GM12872 (cell line): ENCODE results near the gene PTPRN2.

Source experiments
- TF ChIP-seq, protein P1 (sequence below): IDR thresholded peaks from 3 replicates; pipeline ENCODE4 v1.5.1; 2011; ENCODE audit warnings: low read depth, mild to moderate bottlenecking, low read length, moderate library complexity; ENCODE audit not compliant: insufficient read depth

PTPRN2 gene

GRCh38 chr7:157981778-157982177 lies 605.8 kb downstream of the PTPRN2 start:
- TF ChIP-seq, protein P1, sequence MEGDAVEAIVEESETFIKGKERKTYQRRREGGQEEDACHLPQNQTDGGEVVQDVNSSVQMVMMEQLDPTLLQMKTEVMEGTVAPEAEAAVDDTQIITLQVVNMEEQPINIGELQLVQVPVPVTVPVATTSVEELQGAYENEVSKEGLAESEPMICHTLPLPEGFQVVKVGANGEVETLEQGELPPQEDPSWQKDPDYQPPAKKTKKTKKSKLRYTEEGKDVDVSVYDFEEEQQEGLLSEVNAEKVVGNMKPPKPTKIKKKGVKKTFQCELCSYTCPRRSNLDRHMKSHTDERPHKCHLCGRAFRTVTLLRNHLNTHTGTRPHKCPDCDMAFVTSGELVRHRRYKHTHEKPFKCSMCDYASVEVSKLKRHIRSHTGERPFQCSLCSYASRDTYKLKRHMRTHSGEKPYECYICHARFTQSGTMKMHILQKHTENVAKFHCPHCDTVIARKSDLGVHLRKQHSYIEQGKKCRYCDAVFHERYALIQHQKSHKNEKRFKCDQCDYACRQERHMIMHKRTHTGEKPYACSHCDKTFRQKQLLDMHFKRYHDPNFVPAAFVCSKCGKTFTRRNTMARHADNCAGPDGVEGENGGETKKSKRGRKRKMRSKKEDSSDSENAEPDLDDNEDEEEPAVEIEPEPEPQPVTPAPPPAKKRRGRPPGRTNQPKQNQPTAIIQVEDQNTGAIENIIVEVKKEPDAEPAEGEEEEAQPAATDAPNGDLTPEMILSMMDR: no peak

DNA sequence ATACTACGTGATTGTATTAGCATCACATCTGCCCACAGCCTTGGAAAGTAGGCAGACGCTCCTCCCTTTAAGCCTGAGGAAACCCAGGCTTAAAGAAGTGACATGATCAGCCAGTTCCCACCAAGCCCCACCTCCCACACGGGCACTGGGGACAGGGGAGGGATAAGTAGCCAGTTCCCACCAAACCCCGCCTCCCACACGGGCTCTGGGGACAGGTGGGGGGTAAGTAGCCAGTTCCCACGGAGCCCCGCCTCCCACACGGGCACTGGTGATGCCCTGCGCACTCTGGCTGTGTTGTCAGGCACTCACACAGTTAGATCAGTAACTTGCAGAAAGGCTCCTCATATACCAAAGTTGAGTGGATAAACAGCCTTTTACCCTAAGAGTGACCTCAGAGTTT lies 606.8 kb downstream of the PTPRN2 start:
- TF ChIP-seq, protein P1: no peak

- TF ChIP-seq, protein P1: no peak
Measured at GRCh38 chr7:157979636-157980340, 607.8 kb downstream of the PTPRN2 start.

DNA sequence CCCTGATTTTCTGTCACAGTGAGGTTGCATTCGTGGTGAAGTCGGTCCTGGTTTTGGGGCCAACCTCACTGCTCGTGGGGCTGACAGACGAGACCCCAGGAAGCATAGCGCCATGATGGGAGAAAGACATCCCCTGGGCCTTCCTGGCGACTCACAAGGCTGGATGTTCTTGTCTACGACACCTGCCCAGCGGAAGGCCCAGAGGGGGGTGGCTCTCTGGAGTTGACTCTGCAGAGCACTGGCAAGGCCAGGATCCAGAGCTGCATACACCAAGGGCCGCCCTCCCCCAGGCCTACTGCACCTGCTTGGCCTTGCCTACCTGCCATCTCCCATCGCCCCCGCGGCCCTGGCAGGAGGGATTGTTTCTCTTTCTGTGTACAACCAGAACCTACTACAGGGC lies 608.9 kb downstream of the PTPRN2 start:
- TF ChIP-seq, protein P1: no peak

GRCh38 chr7:157977717-157978496 lies 609.7 kb downstream of the PTPRN2 start:
- TF ChIP-seq, protein P1: no peak

DNA sequence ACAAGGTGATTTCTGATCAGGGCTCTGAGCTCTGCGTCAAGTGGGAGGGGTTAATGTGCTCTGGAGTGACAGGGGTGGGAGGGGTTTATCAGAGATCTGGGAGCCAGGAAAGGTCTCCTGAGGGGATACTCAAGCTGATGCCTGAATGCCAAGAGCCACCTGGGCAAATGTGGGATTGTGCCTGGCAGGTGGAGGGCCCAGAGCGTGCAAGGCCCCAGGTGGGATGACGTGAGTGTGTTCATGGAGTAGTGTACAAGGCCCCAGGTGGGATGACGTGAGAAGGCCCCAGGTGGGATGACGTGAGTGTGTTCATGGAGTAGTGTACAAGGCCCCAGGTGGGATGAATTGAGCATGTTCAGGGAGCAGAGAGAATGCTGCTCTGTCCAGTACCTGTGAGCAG lies 610.3 kb downstream of the PTPRN2 start:
- TF ChIP-seq, protein P1: no peak

- TF ChIP-seq, protein P1: no peak
Measured at GRCh38 chr7:157976406-157976805, 611.2 kb downstream of the PTPRN2 start.
